Muscle layer of duodenum (tissue), 2 donors: ENCODE data around the gene RABL3.
"Not testable (repeated sequence)": the region's sequence is repeated elsewhere in the genome, so short reads cannot be mapped to it uniquely, and the experiment has no call there.

ENCODE experiments used
- H3K27ac ChIP-seq: one replicate; pipeline ENCODE4 v1.7.0; 2013; ENCODE audit warnings: mild to moderate bottlenecking, low read length
- H3K27me3 ChIP-seq: one replicate; pipeline ENCODE4 v1.7.0; 2013; ENCODE audit warnings: low read depth, mild to moderate bottlenecking, control low read depth, low read length
- H3K36me3 ChIP-seq, 2 donors: one replicate each; pipeline ENCODE4 v1.7.0; 2013; ENCODE audit warnings: low read length in 2 of 2, control low read depth in 1 of 2, mild to moderate bottlenecking in 1 of 2; ENCODE audit not compliant: insufficient read depth in 2 of 2, control insufficient read depth in 1 of 2
- H3K4me1 ChIP-seq, 2 donors: one replicate each; pipeline ENCODE4 v1.7.0; 2013; ENCODE audit warnings: low read length in 2 of 2, mild to moderate bottlenecking in 2 of 2, control low read depth in 1 of 2, moderate library complexity in 1 of 2; ENCODE audit not compliant: insufficient read depth in 2 of 2, control insufficient read depth in 1 of 2
- H3K4me3 ChIP-seq, 2 donors: one replicate each; pipeline ENCODE4 v1.7.0; 2013; ENCODE audit warnings: low read length in 2 of 2, low read depth in 1 of 2, mild to moderate bottlenecking in 1 of 2
- H3K9me3 ChIP-seq, 2 donors: one replicate each; pipeline ENCODE4 v1.7.0; 2013; ENCODE audit warnings: low read length in 2 of 2, control low read depth in 1 of 2, mild to moderate bottlenecking in 1 of 2; ENCODE audit not compliant: control insufficient read depth in 1 of 2
- donor health status: healthy.

The RABL3 gene, protein sequence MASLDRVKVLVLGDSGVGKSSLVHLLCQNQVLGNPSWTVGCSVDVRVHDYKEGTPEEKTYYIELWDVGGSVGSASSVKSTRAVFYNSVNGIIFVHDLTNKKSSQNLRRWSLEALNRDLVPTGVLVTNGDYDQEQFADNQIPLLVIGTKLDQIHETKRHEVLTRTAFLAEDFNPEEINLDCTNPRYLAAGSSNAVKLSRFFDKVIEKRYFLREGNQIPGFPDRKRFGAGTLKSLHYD

DNA sequence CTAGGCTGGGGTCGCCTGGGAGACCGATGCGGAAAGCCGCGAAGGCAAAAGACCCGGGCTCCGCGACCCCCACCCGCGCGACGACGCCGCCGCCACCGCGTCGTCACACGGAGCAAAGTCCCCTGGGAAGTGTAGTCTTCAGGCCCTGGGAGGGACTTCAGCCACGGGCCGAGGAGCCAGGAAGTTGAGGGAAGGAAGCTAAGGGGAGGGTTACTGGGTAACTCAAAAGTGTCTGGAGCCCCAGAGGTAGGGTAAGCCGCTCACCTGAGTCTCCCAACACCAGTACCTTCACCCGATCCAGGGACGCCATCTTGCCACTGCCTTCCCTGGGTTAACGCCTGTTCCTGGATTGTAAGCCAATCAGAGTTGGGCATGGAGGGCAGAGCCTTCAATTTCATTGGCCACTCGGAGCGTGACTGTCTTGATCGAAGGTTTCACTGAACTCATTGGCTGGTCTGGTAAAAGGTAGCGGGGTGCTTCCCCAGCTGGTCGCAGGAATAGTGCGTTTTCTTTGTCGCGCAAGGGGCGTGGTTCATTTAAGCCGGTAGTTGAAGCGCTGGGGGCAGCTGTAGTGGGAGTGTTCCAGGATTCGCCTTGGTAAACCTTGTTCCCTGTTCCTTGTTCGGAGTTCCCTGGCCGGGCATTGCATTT lies at the start of gene RABL3, which contains the start of gene GTF2E1:
Gene RABL3, minus strand, starts transcription at position 319 of the 651 bp plus-strand sequence. Its CDS starts 9 bp downstream, at position 310.
Gene GTF2E1, plus strand, starts transcription at position 547 of the 651 bp plus-strand sequence. CDS start 7,809 bp downstream, outside the sequence.
- no peaks in the 10 kb centered on the region for H3K9me3 ChIP-seq
- H3K36me3 ChIP-seq = peaks cover 0 to 3% of the 10 kb centered on the region in 2 donors
- H3K27ac ChIP-seq = peak within 1 kb of the TSS; percentile 99
- H3K4me3 ChIP-seq = peak within 1 kb of the TSS; percentile 84 to 93
- no peaks in the 10 kb centered on the region for H3K27me3 ChIP-seq
- peaks cover 0 to 16% of the 10 kb centered on the region in 2 donors for H3K4me1 ChIP-seq

DNA sequence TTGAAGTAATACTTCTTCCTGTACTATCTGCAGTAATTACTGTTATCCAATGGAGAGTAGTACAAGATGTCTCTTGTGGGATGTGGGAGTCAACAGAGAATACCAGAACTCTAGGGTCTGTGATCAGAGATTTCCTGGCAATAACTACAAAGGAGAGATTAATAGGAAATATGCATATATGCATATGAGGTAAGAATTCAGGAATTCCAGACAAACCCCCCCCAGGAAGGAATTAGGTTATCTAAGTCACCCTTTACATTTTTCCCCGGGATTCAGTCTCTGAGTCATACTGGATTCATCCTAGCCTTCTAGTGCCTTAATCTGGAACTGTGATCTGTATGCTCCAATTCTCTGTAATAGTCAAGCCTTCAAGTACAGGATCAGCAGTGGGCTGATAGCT lies 49.6 kb upstream of the RABL3 start:
- Histone ChIP-seq H3K4me1 (no peaks in the 10 kb centered on the region), H3K9me3 (no peaks in the 10 kb centered on the region), H3K27ac (no peak overlapping the region), H3K36me3 (no peaks in the 10 kb centered on the region), H3K27me3 (no peaks in the 10 kb centered on the region), H3K4me3 (no peak overlapping the region)

GRCh38 chr3:120791010-120791409 lies 48.7 kb upstream of the RABL3 start:
- no peaks in the 10 kb centered on the region for H3K27me3 ChIP-seq
- H3K36me3 ChIP-seq = no peaks in the 10 kb centered on the region
- no peak overlapping the region for H3K4me3 ChIP-seq
- H3K9me3 ChIP-seq = no peaks in the 10 kb centered on the region
- H3K4me1 ChIP-seq = no peaks in the 10 kb centered on the region
- no peak overlapping the region for H3K27ac ChIP-seq

DNA sequence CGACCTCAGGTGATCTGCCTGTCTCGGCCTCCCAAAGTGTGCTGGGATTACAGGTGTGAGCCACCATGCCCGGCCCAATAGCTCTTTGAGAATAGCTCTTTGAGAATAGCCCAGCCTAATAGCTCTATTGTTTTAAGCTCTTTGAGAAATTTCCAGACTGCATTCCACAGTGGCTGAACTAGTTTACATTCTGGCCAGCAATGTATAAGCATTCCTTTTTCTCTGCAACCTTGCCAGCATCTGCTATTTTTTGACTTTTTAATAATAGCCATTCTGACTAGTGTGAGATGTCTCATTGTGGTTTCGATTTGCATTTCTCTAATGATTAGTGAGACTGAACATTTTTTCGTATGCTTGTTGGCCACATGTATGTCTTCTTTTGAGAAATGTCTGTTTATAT lies 43.5 kb upstream of the RABL3 start:
- not testable (repeated sequence) for H3K4me3 ChIP-seq, H3K27me3 ChIP-seq, H3K9me3 ChIP-seq, H3K27ac ChIP-seq, H3K4me1 ChIP-seq
- peaks cover 5 to 12% of the 10 kb centered on the region in 2 donors for H3K36me3 ChIP-seq

- Histone ChIP-seq H3K27me3 (no peaks in the 10 kb centered on the region), H3K36me3 (peaks cover 17 to 18% of the 10 kb centered on the region in 2 donors), H3K4me3 (no peak overlapping the region), H3K27ac (no peak overlapping the region), H3K4me1 (no peaks in the 10 kb centered on the region), H3K9me3 (no peaks in the 10 kb centered on the region)
Measured at GRCh38 chr3:120780977-120781376, 38.7 kb upstream of the RABL3 start.

DNA sequence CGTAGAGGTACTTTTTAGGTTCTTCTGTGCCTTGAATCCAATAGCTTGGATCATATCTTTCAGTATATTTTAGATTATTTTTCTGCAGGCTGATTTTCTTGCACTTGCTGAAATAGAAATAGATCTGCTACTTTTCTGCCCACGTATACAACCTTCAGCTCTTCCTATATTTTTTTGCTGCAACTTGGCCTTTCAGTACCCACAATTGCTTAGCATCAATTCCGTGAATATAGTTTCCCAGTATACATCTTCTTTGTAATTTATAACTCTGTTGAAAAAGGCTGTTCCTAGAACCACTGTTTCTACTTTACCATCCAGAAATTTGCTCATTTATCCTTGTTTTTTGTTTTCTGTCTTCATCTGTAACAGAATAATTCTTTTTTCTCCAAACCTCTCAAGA lies 36.5 kb upstream of the RABL3 start:
- peaks cover 17 to 18% of the 10 kb centered on the region in 2 donors for H3K36me3 ChIP-seq
- no peaks in the 10 kb centered on the region for H3K9me3 ChIP-seq
- H3K27ac ChIP-seq = no peak overlapping the region
- H3K4me3 ChIP-seq = no peak overlapping the region
- H3K4me1 ChIP-seq = no peaks in the 10 kb centered on the region
- H3K27me3 ChIP-seq = no peaks in the 10 kb centered on the region

- Histone ChIP-seq H3K27ac (no peak overlapping the region), H3K36me3 (peaks cover 5 to 12% of the 10 kb centered on the region in 2 donors), H3K4me3 (no peak overlapping the region), H3K27me3 (no peaks in the 10 kb centered on the region), H3K4me1 (no peaks in the 10 kb centered on the region), H3K9me3 (no peaks in the 10 kb centered on the region)
Measured at GRCh38 chr3:120775411-120775810, 33.1 kb upstream of the RABL3 start.

GRCh38 chr3:120773932-120774331 lies 31.6 kb upstream of the RABL3 start:
- no peak overlapping the region for H3K27ac ChIP-seq
- peaks cover 5 to 12% of the 10 kb centered on the region in 2 donors for H3K36me3 ChIP-seq
- H3K9me3 ChIP-seq = no peaks in the 10 kb centered on the region
- H3K4me1 ChIP-seq = no peaks in the 10 kb centered on the region
- no peak overlapping the region for H3K4me3 ChIP-seq
- no peaks in the 10 kb centered on the region for H3K27me3 ChIP-seq

- Histone ChIP-seq H3K27me3 (no peaks in the 10 kb centered on the region), H3K9me3 (no peaks in the 10 kb centered on the region), H3K4me3 (no peak overlapping the region), H3K4me1 (peaks cover 0 to 11% of the 10 kb centered on the region in 2 donors), H3K27ac (no peak overlapping the region), H3K36me3 (peaks cover 4 to 10% of the 10 kb centered on the region in 2 donors)
Measured at GRCh38 chr3:120772081-120772480, 29.8 kb upstream of the RABL3 start.

- no peaks in the 10 kb centered on the region for H3K9me3 ChIP-seq
- no peak overlapping the region for H3K4me3 ChIP-seq
- H3K4me1 ChIP-seq = peaks cover 0 to 18% of the 10 kb centered on the region in 2 donors
- H3K36me3 ChIP-seq = no peaks in the 10 kb centered on the region
- no peaks in the 10 kb centered on the region for H3K27me3 ChIP-seq
- H3K27ac ChIP-seq = no peak overlapping the region
Measured at GRCh38 chr3:120770891-120771290, 28.6 kb upstream of the RABL3 start.

GRCh38 chr3:120769436-120769835 lies 27.1 kb upstream of the RABL3 start:
- no peaks in the 10 kb centered on the region for H3K9me3 ChIP-seq
- H3K27me3 ChIP-seq = no peaks in the 10 kb centered on the region
- H3K36me3 ChIP-seq = no peaks in the 10 kb centered on the region
- H3K4me3 ChIP-seq = no peak overlapping the region
- H3K27ac ChIP-seq = no peak overlapping the region
- peaks cover 0 to 18% of the 10 kb centered on the region in 2 donors for H3K4me1 ChIP-seq
